ENCODE data around the gene PXDN. TPM values are rescaled to one million over a fixed set of nuclear protein-coding genes. Genes with fewer than 3 reads are reported as not detected.

The PXDN gene
- total RNA-seq, 4 donors from 2014 or later, result 101 to 169 (median 134) TPM

DNA sequence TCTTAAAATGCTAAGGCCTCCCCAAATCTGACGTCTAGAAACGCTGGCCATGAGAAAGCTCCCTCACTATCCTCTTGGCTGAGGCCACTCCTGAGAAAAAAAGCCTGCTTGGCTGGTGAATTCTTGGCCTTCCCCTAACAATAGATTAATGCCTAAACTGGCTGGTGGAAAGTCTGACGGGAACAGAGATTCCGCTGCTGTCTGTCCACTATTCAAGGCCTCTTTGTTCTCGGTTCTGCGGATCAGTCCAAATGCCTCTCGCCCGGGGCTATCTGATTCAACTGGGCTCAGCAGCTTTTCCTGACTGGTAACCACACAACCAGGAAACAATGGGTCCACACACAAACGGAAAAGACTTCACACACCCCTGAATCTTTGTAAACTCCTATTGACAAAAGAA is 27.2 kb downstream of the PXDN start:
- TF ChIP-seq, protein P1, sequence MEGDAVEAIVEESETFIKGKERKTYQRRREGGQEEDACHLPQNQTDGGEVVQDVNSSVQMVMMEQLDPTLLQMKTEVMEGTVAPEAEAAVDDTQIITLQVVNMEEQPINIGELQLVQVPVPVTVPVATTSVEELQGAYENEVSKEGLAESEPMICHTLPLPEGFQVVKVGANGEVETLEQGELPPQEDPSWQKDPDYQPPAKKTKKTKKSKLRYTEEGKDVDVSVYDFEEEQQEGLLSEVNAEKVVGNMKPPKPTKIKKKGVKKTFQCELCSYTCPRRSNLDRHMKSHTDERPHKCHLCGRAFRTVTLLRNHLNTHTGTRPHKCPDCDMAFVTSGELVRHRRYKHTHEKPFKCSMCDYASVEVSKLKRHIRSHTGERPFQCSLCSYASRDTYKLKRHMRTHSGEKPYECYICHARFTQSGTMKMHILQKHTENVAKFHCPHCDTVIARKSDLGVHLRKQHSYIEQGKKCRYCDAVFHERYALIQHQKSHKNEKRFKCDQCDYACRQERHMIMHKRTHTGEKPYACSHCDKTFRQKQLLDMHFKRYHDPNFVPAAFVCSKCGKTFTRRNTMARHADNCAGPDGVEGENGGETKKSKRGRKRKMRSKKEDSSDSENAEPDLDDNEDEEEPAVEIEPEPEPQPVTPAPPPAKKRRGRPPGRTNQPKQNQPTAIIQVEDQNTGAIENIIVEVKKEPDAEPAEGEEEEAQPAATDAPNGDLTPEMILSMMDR (IDR thresholded peaks at IDR 0.05; ENCODE audit: low read depth), result no peak

DNA sequence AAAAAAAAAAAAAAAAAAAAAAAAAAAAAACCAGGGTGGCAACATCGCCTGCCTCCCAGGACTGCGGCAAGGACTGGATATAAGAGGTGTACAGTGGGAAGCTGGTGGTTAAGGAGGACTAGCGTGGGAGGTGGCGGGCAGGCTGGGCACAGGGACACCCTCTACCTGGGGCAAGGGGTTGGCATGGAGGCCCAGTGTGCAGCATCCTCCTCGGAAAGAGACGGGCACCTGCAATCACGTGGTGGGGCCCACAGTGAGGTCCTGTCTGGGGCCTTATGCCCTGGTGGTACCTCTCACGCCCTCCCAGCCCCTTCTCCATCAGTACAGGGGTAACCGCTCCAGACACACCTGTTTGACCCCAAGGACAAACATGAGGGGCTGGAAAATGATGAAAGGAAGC is 27.9 kb downstream of the PXDN start:
- TF ChIP-seq, protein P1 (IDR thresholded peaks at IDR 0.05; ENCODE audit: low read depth), result no peak

DNA sequence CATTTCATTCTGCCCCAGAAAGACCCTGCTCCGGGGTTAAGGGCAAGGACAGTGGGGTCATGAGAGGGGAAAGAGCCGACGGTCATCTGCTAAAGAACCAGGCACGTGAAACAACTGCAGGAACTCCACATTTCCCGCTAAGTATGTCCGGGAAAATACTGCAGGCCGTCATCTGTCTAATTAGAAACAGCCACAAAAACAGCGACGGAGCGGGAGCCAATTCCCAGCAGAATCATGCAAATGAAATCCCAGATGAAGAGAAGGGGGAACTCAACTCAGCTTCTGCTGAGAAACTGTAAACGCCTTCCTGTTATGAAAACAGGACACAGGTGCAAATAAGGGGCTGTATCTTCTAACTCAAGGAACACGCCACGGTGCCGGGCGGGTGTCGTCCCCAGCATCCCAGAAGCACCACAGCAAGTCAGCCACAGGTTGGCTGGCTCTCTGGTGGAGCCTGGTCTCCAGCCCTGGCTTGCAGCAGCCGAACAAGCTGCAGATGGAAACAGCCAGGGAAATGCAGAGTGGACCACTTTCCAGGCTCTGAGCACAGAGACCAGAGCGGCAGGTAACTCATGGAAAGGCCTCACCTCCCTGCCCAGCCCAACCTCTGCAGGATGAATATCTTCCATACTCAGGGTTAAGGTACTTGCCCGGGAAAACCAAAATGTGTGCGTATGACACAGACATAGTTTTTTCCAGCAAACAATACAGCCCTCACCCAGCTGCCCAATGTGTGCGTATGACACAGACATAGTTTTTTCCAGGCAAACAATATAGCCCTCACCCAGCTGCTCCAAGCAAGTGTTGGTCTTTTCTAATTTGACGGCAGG is 28.9 kb downstream of the PXDN start:
- TF ChIP-seq, protein P1 (IDR thresholded peaks at IDR 0.05; ENCODE audit: low read depth), result no peak

DNA sequence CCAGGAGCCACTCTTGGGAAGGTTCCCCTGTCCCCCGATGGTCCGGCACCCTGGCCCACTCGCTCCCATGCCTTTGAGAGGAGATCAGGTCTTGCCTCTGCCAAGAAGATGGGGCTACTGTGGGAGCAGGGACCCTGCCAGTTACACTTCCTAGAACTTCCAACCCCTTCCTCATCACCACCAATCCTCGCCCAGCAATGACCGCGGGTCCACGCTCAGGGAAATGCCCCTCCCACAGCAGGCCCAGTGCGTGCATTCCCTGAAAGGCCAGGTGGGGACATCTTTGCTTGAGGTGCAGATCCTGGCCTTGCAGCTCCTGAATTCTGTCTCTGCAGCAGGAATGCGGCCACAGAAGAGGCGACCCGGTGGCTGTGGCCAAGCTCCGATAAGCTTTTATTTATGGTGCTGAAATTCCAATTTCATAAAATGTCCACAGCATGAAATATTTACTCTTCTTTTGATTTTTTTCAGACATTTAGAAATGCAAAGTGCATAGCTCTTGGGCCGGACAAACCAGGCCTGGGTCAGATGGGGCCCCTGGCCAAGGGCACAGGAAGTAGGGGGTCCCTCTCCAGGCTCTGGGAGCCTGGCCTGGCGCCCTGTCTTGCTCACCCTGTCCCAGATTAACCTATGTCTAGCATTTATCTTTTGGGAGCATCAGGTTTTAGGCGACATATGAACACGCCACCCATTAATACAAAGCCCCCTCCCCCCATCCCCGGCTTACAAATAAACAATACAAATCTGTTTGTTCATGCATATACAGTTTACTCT is 29.8 kb downstream of the PXDN start:
- TF ChIP-seq, protein P1 (IDR thresholded peaks at IDR 0.05; ENCODE audit: low read depth), result no peak

DNA sequence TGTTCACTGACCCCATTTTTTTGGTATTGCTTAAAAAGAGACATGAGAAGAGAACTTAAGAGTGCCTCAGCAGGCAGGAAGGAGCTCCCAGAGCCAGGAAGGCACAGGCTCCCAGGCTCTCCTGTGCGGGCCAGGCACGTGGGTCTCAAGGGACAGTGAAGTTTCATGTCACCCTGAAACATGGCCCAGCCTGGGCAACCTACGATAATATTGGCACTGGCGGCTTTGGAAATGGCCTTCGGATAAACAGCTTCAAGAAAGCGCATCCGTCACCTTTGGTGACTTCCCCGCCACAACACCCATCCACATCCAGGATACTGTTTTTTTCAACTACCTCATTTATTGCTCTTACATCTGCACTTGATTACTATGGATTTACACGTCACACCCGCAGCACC is 30.5 kb downstream of the PXDN start:
- TF ChIP-seq, protein P1 (IDR thresholded peaks at IDR 0.05; ENCODE audit: low read depth), result no peak

DNA sequence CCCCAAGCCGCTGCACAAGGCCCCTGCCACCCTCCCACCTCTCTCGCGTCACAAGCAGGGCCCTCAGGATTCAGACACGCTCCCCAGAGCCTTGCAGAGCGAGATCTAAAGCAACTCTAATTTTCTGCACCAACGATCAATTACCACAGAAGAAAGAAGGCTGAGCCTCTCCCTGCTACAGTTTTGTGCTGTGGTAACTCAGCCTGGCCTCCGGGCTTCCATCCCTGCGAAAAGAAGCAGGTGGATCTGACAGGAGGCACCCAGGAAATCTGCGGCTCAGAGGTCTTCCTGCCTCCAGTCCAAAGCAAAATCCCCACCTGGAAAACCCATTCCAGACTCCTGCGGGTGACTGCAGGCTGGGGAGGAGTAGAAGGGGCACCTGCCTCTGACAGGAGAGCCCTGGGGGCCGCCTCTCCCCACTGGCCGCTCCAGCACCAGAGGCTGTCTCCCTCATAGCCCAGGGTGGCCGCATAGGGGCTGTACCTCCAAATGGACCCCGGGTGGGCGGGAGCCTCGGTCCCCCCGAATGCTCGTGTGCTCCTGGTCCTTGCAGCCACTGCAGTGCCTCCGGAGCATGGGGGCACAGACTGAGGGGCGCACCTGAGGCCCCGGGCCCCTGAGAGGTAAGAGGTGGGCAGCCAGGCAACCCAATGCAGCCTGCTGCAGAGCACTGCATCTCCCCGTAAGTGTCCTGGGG is 31.0 kb downstream of the PXDN start:
- TF ChIP-seq, protein P1 (IDR thresholded peaks at IDR 0.05; ENCODE audit: low read depth), result no peak
